ENCODE measurements around the gene LRRC4B.

LRRC4B gene

DNA sequence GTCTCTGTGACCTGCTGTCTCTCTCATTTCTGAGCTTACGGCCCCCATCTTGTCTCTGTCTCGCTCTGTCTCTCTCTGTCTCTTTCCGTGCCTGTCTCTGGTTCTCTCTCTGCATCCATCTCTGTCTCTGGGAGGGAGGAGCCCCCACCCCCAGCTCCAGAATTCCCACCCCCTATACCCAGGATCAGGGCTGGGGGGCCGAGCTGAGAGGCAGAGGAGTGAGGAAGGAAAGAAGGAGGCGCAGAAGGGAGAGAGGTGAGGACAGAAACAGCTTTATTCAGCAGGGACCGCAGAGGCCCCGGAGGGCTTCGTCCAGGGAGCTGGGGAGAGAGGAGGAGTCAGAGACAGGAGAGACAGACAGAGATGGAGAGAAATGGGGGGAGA lies 71.2 kb downstream of the LRRC4B start:
- in situ Hi-C loops (cut with HindIII; ENCODE audit: low pct_unique_long_range_greater_than_20kb, low sequenced_read_pairs), result no loop called here
- no peak for DNase-seq (ENCODE audit: low read depth in 1 of 2, low spot score in 1 of 2)
- TF ChIP-seq JUND (IDR thresholded peaks at IDR 0.05; ENCODE audit: low read depth), result no peak

DNA sequence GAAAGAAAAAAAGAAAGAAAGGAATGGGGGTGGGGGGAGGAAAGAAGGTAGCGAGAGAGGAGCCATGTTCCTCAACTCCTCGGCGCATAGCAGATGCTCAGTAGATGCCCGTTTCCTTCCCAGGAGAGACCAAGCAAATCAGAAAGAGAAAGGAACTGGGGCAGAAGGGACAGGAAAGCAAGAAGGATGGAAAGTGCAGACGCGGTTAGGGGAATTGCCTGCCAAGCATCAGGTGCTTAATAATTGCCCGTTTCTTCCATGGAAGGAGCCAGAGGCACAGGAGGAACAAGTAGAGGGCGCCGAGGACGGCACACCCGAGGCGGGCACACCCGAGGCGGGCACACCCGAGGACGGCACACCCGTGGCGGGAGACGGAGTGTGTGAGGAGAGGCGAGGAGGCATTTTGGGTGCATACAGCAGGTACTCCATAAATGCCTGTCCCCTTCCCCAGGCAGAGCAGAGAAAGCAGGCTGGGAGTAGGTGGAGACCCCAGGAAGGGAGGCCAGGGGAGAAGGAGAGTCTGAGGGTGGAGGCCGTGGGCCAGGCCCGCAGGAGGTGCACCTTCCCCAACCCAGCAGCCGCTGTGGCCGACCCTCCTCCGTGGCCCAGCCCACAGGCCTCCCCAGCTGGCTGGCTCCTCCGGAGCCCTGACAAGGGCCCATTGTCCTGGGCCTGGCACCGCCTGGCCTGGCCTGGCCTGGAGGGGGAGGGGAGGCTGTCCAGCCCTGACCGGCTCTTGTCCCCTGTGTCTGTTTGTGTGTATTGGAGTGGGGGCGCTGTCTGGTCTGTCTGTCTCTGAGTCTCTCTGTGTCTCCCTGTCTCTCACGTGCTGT lies 71.8 kb downstream of the LRRC4B start:
- no peak for DNase-seq (ENCODE audit: low read depth in 1 of 2, low spot score in 1 of 2)
- TF ChIP-seq JUND (IDR thresholded peaks at IDR 0.05; ENCODE audit: low read depth), result no peak
- in situ Hi-C loops (cut with HindIII; ENCODE audit: low pct_unique_long_range_greater_than_20kb, low sequenced_read_pairs), result no loop called here

- DNase-seq (ENCODE audit: low read depth in 1 of 2, low spot score in 1 of 2), result no peak
- in situ Hi-C loops (cut with HindIII; ENCODE audit: low pct_unique_long_range_greater_than_20kb, low sequenced_read_pairs), result no loop called here
- TF ChIP-seq JUND (IDR thresholded peaks at IDR 0.05; ENCODE audit: low read depth), result no peak
These were observed 73.2 kb downstream of the LRRC4B start for GRCh38 chr19:50495020-50495531.

DNA sequence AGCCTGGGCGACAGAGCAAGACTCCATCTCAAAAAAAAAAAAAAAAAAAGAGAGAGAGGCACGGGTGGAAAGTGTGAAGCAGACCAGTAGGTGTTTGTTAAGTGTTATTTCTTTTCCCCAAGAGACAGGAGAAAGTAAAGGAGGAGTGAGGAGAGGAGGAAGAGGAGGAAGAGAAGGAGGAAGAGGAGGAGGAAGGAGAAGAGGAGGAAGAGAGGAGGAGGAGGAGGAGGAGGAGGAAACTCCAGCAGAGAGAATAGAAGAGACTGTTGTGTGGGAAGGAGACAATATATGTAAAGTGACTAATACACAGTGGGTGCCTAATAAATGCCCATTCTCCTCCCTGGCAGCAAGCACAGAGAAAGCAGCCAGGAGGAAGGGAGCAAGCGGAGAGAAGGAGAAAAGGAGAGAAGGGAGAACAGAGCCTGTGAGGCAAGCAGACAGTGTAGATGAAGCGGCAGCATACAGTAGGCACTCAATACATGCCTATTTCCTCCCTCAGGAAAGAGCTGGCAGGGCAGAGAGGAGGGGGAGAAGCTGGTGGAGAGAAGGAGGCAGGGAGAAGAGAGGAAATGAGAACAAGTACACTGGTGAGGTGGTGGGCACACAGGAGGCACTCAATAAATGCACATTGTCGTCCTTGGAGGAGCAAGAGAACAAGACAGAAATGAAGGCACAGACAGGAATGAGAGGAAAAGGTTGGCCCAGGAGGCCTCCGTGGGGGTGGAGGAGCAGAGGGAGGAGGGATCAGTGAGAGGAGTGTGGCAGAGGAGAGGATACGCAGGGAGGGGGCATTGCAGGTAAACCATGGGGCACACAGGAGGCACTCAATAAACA lies 73.8 kb downstream of the LRRC4B start:
- in situ Hi-C loops (cut with HindIII; ENCODE audit: low pct_unique_long_range_greater_than_20kb, low sequenced_read_pairs), result no loop called here
- no peak for TF ChIP-seq JUND (IDR thresholded peaks at IDR 0.05; ENCODE audit: low read depth)
- DNase-seq (ENCODE audit: low read depth in 1 of 2, low spot score in 1 of 2), result no peak

DNA sequence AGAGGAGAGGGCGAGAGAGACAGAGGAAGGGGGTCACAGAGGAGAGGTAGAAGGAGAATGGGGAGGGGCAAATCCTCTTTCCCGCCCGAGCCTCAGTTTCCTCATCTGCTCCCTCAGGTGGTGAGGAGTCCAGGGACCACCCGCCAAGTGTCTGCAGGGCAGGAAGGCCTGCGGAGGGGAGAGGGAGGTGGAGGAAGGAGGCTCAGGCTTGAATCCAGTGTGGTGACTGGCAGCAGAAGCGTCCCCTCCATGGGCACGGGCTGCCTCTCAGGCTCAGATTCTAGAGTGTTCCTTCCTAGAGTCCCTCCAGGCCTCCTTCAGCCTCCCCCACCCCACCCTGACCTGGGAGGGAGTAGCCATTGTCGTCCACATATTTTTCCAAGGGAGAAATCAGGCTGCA lies 75.1 kb downstream of the LRRC4B start:
- TF ChIP-seq JUND (IDR thresholded peaks at IDR 0.05; ENCODE audit: low read depth), result no peak
- in situ Hi-C loops (cut with HindIII; ENCODE audit: low pct_unique_long_range_greater_than_20kb, low sequenced_read_pairs), result no loop called here

GRCh38 chr19:50492303-50493052 lies 75.8 kb downstream of the LRRC4B start:
- no peak for TF ChIP-seq JUND (IDR thresholded peaks at IDR 0.05; ENCODE audit: low read depth)
- in situ Hi-C loops (cut with HindIII; ENCODE audit: low pct_unique_long_range_greater_than_20kb, low sequenced_read_pairs), result no loop called here
- peak in 1 of 2 experiments; percentile 70 for DNase-seq (ENCODE audit: low read depth in 1 of 2, low spot score in 1 of 2)

More for the DNA sequence above, 75.1 kb downstream of the LRRC4B start:
- DNase-seq (ENCODE audit: low read depth in 1 of 2, low spot score in 1 of 2), result no peak

DNA sequence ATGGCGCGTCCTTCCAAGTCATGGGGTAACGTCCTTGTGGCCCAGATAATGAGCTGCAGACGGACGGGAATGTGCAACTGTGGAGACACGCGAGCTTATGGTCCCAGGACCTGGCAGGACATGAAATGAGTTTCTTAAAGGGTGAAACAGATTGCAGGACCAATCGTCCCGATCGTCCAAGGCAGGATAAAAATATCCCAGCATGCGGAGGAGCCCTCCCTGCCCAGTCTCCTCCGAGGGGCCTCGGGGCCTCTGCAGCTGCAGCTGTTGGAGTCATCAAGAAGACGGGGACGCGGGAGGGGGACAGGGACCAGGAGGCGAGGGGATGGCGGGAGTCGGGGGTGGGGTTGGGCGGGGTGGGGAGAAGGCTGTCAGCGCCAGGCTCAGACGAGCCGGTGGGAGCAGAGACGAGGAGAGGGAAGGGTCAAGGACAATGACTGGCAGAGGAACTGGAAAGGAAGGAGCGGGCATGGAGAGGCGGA lies 77.2 kb downstream of the LRRC4B start:
- TF ChIP-seq JUND (IDR thresholded peaks at IDR 0.05; ENCODE audit: low read depth), result no peak
- DNase-seq (ENCODE audit: low read depth in 1 of 2, low spot score in 1 of 2), result no peak
- in situ Hi-C loops (cut with HindIII; ENCODE audit: low pct_unique_long_range_greater_than_20kb, low sequenced_read_pairs), result no loop called here

DNA sequence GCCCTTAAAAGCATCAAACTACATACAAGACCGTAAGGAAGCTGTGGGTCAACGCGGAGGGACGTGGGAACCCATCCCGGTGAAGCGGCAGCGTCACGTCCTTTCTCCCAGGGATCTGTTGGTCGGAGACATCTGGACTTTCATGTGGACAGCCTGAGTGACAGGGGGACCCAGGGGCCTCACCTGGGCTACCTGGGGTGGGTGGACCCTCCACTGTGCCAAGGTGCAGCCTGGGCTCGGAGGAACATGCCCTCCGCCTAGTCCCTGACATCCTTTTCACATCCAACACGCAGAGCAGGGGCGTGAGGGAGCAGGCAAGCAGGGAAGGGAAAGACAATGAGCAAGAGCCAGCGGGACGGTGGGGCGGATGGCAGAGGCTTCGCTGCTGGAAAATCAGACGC lies 77.8 kb downstream of the LRRC4B start:
- in situ Hi-C loops (cut with HindIII; ENCODE audit: low pct_unique_long_range_greater_than_20kb, low sequenced_read_pairs), result no loop called here
- no peak for TF ChIP-seq JUND (IDR thresholded peaks at IDR 0.05; ENCODE audit: low read depth)
- no peak for DNase-seq (ENCODE audit: low read depth in 1 of 2, low spot score in 1 of 2)

DNA sequence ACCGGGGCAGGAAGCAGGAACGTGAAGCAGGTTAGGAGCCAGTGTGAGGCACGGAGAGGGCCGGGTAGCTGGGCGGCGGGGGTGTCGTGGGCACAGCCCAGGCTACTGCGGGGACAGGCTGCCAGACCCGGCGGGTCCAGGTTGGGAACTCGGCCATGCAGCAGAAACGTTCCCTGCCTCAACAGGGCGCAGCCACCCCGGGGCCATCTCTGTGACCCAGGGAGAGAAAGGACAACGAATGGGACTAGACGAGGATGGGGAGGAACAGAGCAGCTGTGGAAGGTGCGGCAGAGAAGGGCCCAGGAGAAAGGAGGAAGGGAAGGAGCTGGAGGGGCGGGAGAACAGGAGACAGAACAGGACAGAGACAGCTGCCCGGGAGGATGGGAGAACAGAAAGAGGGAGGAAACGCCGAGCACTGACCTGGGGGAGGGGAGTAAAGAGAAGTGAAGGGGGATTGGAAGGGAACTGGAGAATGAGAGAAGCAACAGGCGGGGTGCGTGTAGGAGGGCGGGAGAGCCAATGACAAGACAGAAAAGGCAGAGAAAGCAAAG lies 78.7 kb downstream of the LRRC4B start:
- in situ Hi-C loops (cut with HindIII; ENCODE audit: low pct_unique_long_range_greater_than_20kb, low sequenced_read_pairs), result no loop called here
- DNase-seq (ENCODE audit: low read depth in 1 of 2, low spot score in 1 of 2), result no peak
- no peak for TF ChIP-seq JUND (IDR thresholded peaks at IDR 0.05; ENCODE audit: low read depth)

GRCh38 chr19:50488389-50489194 lies 79.6 kb downstream of the LRRC4B start:
- in situ Hi-C loops (cut with HindIII; ENCODE audit: low pct_unique_long_range_greater_than_20kb, low sequenced_read_pairs), result no loop called here
- no peak for TF ChIP-seq JUND (IDR thresholded peaks at IDR 0.05; ENCODE audit: low read depth)
- no peak for DNase-seq (ENCODE audit: low read depth in 1 of 2, low spot score in 1 of 2)

GRCh38 chr19:50486823-50487515 lies 81.3 kb downstream of the LRRC4B start:
- no peak for TF ChIP-seq JUND (IDR thresholded peaks at IDR 0.05; ENCODE audit: low read depth)
- in situ Hi-C loops (cut with HindIII; ENCODE audit: low pct_unique_long_range_greater_than_20kb, low sequenced_read_pairs), result no loop called here
- peak in 1 of 2 experiments; percentile 69 for DNase-seq (ENCODE audit: low read depth in 1 of 2, low spot score in 1 of 2)
